AG09319 (cell line): Measurements from ENCODE around the gene ADPRH.

Experiments
- DNase-seq: peaks from one replicate; pipeline ENCODE4 v3.0.0-alpha.2; 2010; ENCODE audit warnings: low read depth; ENCODE audit errors: extremely low read depth
- TF ChIP-seq, protein P1 (sequence below): IDR thresholded peaks from 2 replicates; pipeline ENCODE4 v1.5.1; 2011; ENCODE audit warnings: low read depth, mild to moderate bottlenecking, inconsistent platforms, low read length, moderate library complexity

ADPRH gene

DNA sequence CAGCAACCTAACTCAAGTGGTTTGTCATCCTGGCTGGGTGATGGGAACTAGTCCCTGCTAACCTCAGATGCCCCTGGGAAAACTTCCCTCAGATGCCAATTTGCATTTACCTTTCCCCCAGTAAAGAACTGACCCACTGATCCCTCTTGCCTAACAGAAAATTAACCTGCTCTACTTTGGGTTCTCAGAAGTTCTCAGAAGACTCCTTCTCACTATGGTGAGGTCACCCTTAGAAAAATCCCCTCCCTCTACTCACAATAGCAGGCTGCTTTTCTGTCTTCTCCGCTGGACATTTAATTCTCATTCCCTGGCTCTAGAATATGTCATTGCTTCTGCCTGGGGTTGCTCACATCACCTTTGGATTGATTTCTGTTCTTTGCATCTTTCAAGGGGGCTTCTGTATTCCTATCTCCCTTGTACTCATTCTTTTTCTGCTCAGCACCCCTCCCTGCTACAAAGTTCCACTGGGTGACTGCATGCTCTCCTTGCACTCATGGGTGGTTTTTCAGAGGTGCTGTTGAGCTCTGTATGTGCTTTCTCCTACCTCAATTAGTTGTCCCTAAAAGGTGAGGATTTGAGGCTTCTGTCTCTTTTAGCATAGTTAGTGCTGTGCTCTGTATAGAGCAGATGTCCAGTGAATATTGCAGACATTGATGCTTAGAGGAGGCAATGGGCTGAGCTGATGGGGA lies 19.3 kb downstream of the ADPRH start:
- no peak for DNase-seq
- TF ChIP-seq, protein P1, sequence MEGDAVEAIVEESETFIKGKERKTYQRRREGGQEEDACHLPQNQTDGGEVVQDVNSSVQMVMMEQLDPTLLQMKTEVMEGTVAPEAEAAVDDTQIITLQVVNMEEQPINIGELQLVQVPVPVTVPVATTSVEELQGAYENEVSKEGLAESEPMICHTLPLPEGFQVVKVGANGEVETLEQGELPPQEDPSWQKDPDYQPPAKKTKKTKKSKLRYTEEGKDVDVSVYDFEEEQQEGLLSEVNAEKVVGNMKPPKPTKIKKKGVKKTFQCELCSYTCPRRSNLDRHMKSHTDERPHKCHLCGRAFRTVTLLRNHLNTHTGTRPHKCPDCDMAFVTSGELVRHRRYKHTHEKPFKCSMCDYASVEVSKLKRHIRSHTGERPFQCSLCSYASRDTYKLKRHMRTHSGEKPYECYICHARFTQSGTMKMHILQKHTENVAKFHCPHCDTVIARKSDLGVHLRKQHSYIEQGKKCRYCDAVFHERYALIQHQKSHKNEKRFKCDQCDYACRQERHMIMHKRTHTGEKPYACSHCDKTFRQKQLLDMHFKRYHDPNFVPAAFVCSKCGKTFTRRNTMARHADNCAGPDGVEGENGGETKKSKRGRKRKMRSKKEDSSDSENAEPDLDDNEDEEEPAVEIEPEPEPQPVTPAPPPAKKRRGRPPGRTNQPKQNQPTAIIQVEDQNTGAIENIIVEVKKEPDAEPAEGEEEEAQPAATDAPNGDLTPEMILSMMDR, result no peak

DNA sequence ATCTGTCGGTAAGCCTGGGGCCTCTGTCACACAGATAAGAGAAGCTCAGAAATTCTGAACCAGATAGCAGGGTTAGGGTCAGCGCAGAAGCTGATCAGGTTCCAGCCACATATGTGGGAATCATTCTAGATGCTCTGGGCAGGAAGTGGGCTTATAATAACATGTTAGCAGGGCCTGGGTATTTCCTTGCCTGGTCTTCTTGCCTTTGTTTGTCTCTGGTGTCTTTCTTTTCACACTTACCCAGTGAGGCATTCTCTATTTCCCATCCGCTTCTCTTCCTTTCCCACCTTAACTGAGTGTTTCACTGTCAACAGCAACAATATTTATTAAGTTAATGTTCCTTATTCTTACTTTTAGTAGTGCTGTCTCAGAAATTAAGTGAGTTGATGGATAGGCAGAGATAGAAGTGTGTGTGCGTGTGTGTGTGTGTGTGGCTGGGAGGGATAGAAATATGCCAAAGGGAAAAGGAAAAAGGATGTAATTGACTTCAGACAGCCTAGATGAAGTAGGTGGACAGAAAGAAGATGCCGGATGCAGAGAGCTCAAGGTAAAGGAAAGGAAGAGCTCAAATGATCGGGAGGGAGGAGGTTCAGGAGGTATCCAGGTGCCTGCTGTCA lies 20.4 kb downstream of the ADPRH start:
- TF ChIP-seq, protein P1, result no peak
- DNase-seq, result no peak

DNA sequence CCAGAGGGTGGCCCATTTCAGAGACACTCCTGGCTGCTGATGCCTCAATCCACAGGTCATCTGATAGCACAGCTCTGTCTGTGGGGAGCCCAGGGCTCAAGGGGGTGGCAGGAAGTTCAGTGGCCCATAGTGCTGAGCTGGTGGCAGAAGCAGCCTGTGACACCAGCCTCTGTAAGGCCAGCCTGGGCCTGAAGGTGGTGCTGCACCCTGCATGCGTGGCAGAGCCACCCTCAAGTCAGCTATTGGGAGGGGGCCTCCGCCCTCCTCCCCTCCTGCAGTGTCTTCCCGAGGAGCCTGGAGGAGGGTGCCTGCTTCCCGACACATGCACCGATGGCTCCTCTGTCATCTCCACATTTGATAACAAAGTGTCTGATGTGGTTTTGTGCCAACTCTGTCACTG lies 21.4 kb downstream of the ADPRH start:
- no peak for DNase-seq

DNA sequence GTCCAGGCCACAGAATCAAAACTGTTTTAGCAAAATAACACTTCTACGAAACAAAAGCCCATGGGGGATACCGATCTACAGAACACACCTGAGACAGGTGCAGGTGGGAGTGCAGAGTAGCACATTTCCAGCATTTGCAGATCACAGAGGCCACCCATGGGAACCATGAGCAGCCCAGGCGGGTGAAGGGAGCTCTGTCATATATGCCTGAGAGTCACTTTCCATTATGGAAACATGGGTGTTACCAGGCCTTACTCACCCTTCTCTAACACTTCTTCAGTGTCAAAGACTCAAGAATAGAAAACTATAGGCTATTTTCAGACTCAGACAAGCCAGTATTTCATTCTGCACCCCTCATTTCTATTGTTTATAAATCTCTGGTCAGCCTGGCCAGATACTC lies 21.9 kb downstream of the ADPRH start:
- TF ChIP-seq, protein P1, result no peak
- no peak for DNase-seq

More for the DNA sequence above, 21.4 kb downstream of the ADPRH start:
- TF ChIP-seq, protein P1, result peak; percentile 34

DNA sequence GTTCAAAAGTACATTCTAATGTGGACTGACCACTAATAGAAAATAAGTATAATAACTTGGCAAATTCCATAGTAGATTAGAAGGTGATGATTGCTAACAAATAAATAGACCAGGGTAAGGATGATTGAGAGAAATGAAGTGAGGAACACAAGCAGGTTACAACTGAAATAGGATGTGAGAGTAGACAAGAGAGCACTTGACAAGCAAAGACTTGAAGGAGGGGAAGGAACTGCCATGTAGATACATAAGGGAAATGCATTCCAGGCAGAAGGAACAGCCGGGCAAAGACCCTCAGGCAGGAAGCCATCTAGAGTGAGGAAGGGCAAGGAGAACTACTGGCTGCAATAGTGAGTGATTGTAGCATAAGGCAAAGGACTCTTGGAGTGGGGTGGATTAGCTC lies 23.4 kb downstream of the ADPRH start:
- DNase-seq, result no peak

DNA sequence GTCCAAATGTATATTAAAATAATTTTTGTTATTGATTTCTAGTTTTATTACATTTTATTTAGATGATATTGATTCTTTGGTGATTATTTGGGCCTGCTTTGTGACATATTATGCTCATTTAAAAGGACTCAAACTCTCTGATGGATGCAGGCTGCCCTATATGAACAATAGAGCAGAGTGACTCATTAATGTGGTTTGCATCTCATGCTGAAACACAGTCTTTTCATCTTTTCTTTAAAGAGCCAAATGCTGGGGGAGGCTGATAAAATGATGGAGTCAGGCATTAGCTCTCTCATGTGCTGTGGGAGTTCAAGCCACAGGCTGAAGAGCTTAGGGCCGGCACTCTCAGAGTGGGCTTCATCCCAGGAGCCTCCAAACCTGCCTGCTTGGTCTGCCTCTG lies 25.6 kb downstream of the ADPRH start:
- no peak for DNase-seq
- TF ChIP-seq, protein P1, result no peak

More for the DNA sequence above, 23.4 kb downstream of the ADPRH start:
- TF ChIP-seq, protein P1, result no peak

DNA sequence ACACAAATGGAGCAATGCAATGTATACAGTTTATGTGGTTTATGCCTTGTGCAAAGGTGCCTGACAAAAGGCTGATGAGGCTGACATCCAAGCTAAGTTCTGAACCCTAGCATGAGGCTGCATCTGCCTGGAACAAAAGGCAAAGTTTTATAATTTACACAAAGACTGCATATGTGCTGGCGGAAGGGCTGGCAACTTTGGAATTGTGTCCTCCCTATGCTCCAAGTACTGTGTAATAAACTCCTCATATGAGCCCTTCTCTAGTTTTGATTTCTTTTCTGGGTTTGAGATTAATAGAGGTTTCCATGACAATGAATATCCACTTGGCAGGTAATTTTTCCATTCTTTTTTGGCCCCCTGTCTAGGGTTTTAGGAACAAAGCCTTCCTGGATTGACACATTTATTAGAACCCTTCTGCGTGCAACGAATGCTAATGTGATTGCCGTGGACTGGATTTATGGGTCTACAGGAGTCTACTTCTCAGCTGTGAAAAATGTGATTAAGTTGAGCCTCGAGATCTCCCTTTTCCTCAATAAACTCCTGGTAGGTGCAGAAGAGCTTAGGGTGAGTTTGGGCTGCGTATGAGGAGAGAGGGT lies 29.2 kb downstream of the ADPRH start:
- TF ChIP-seq, protein P1, result no peak
- no peak for DNase-seq
